ENCODE measurements around the gene OR9Q1.
"Not testable (repeated sequence)": the region's sequence is repeated elsewhere in the genome, so short reads cannot be mapped to it uniquely, and the experiment has no call there.

Gene OR9Q1

DNA sequence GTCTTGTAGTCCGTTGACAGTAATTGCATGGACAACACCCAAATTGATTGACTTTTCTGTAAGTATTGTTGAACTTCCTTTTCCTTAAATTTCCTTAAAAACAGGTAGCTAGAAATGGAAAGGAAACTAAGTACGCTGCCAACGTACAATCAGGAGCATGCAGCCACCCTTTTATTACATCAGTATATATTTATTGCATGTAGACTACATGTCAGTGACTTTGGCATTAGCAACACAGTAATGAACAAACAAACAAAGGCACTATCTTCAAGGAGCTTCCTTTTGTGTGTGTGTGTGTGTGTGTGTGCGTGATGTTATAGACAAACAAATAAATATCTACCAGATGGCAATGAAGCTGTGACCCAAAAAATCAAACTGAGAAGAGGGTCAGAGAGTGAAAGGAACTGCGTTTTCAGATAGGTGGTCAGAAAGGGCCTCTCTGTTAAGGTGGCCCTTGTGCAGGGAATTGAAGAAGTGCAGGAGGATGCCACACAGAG, at the start of gene OR9Q1:
TSS of gene OR9Q1 (plus strand) at position 447 of the 497 bp plus-strand sequence. CDS start 155,564 bp downstream, outside the sequence.
- no peak for DNase-seq (ENCODE audit: extremely low read depth in 1 of 2, low read depth in 1 of 2)

DNA sequence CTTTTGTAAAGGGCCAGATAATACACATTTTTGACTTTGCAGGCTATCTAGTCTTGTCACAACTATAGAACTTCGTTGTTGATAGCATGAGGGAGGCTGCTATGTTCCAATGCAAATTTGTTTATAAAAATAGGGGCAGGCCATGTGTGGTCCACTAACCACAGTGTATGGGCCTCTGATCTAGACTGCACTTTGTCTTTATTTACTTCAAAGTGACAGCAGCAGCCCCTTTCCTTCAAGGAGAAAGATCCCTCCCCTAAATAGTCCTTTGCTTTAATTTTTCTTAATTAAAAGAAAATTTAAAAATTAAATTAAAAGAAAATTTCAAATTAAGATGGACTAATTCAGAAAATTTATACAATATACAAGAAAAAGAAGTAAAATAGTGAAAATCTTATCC, 49.5 kb upstream of the OR9Q1 start:
- no peak for DNase-seq (ENCODE audit: extremely low read depth in 1 of 2, low read depth in 1 of 2)

- DNase-seq (ENCODE audit: extremely low read depth in 1 of 2, low read depth in 1 of 2) = no peak
These were observed 48.7 kb upstream of the OR9Q1 start for GRCh38 chr11:57974848-57975601.

DNA sequence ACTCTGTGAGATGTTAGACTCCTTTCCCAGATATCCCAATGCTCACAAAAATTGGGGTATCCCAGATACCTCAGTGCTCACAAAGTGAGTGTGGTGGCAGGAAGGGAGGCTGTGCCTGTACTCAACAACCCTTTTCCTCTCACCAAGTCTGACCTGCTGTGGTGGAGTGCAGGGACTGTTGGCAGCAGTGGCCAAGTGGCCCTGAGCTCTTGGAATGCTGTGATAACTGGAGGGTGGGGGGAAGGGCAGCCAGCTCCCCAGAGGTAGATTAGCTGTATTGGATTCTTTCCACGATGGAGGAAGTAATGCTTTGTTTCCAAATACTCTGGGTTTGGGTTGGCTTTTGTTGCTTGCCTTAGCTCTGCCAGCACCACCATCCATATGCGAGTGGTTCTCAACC, 46.0 kb upstream of the OR9Q1 start:
- DNase-seq (ENCODE audit: extremely low read depth in 1 of 2, low read depth in 1 of 2) = no peak

GRCh38 chr11:57978686-57979531, 44.8 kb upstream of the OR9Q1 start:
- no peak for DNase-seq (ENCODE audit: extremely low read depth in 1 of 2, low read depth in 1 of 2)

DNA sequence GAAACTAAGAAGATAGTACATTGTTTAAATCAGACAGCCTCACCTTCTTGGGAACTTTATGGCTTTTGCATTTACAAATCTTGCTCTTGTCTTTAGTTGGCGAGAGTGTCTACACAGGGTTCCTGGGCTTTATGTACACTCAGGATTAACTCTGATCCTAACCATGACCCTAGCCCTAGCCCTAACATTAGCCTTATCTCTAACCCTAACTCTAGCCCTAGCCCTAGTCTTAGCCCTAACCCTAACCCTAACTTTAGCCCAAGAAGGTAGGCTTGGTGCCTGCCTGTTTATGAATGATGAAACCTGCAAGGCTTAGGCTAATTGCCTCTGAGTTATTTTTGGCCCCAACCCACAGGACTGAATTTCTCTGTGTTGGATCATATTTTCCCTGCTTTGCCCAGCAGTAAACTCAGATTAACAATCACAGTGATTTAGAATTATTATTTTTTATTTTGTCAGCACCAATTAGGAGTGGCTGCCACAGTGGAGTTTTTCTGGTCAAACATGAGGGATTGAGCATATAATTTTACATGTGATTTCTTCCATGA, 44.1 kb upstream of the OR9Q1 start:
- DNase-seq (ENCODE audit: extremely low read depth in 1 of 2, low read depth in 1 of 2) = no peak

- DNase-seq (ENCODE audit: extremely low read depth in 1 of 2, low read depth in 1 of 2) = no peak
These were observed 43.5 kb upstream of the OR9Q1 start for GRCh38 chr11:57980201-57980600.

- no peak for DNase-seq (ENCODE audit: extremely low read depth in 1 of 2, low read depth in 1 of 2)
These were observed 42.1 kb upstream of the OR9Q1 start for GRCh38 chr11:57981536-57981935.

GRCh38 chr11:57982776-57983175, 40.9 kb upstream of the OR9Q1 start:
- DNase-seq (ENCODE audit: extremely low read depth in 1 of 2, low read depth in 1 of 2) = no peak

GRCh38 chr11:57983191-57983590, 40.5 kb upstream of the OR9Q1 start:
- DNase-seq (ENCODE audit: extremely low read depth in 1 of 2, low read depth in 1 of 2) = no peak

- DNase-seq (ENCODE audit: extremely low read depth in 1 of 2, low read depth in 1 of 2) = not testable (repeated sequence)
These were observed 24.2 kb upstream of the OR9Q1 start for GRCh38 chr11:57999523-57999922.

- DNase-seq (ENCODE audit: extremely low read depth in 1 of 2, low read depth in 1 of 2) = not testable (repeated sequence)
These were observed 23.7 kb upstream of the OR9Q1 start for GRCh38 chr11:58000021-58000420.

DNA sequence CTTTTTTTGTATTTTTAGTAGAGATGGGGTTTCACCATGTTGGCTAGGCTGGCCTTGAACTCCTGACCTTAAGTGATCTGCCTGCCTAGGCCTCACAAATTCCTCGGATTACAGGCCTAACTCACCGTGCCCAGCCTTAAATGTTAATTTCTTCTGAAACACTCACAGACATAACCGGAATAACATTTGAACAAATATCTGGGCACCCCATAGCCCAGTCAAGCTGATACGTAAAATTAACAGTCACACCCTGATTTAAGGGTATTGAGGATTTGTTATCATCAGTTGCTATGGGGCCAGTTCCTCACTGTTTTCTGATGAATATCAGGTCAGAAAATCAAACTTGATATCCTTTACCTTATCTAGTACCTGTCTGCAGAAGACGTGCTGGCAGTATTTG, 23.0 kb upstream of the OR9Q1 start:
- no peak for DNase-seq (ENCODE audit: extremely low read depth in 1 of 2, low read depth in 1 of 2)

GRCh38 chr11:58003036-58003435, 20.6 kb upstream of the OR9Q1 start:
- DNase-seq (ENCODE audit: extremely low read depth in 1 of 2, low read depth in 1 of 2) = no peak

DNA sequence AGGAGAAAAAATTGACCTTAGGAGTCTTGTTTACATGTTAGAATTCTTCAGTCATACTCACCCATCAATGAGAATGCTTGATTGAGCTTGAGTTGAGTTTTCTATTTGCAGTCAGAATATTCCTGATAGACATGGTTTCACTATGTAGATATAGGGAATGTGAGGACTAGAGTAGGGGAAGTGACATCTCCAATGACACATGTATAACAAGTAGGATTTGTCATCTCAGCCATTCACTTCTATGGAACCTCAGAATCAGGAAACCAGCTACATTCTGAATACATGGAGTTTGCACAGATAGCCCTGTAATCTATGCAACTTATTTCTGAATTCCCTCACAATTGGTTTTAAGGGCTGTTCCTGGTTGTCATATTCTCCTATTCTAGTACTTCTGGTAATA, 20.1 kb upstream of the OR9Q1 start:
- DNase-seq (ENCODE audit: extremely low read depth in 1 of 2, low read depth in 1 of 2) = no peak

DNA sequence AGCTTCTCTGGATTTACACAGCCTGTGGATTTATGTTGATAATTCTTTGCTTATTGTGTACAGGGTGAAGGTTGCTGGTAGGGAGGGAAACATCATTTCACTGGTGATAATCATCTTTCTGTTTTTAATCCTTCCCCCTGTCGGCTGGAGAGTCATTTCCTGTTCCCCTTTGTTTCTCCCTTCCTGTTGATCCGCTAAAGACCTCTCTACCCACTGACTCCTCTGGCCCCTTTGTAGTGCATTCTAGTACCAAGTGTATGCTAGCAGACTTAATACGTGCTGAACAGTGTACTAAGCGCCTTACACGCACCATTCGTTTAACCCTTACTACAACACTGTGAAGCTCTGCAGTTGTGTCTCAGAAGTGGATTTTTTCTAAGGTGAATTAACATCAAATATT, 19.0 kb upstream of the OR9Q1 start:
- DNase-seq (ENCODE audit: extremely low read depth in 1 of 2, low read depth in 1 of 2) = no peak

GRCh38 chr11:58006940-58007339, 16.7 kb upstream of the OR9Q1 start:
- DNase-seq (ENCODE audit: extremely low read depth in 1 of 2, low read depth in 1 of 2) = no peak

DNA sequence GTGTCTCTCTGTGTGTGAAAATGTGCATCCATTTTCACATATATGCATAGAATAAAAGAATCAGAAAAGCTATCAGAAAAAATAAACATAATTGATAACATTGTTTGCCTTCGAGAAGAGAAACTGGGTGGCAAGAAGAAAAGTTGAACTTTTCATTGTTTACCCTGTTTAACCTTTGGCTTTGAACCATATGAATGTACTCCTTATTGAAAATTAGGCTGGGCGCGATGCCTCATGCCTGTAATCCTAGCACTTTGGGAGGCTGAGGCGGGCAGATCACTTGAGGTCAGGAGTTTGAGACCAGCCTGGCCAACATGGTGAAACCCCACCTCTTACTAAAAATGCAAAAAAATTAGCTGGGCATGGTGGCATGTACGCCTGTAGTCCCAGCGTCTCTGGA, 11.9 kb upstream of the OR9Q1 start:
- no peak for DNase-seq (ENCODE audit: extremely low read depth in 1 of 2, low read depth in 1 of 2)

- no peak for DNase-seq (ENCODE audit: extremely low read depth in 1 of 2, low read depth in 1 of 2)
These were observed 965 bp downstream of the OR9Q1 start for GRCh38 chr11:58024601-58025091.

DNA sequence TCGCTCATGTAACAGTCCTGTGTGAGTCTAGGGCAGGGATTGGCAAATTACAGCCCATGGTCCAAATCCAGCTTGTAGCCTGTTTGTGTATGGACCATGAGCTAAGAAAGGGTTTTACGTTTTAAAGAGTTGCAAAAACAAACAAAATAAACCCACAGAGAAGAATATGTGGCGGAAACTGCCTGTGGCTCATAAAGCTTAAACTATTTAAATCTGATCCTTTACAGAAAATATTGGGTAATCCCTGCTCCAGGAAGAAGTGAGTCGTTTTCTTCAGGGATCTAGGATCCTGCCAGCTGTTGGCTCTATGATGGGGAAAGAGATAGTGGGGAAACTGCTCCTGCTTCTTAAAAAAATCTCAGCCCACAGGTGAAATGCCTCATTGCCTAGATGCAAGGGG, 3.7 kb downstream of the OR9Q1 start:
- DNase-seq (ENCODE audit: extremely low read depth in 1 of 2, low read depth in 1 of 2) = no peak

GRCh38 chr11:58028687-58029411, 5.2 kb downstream of the OR9Q1 start:
- no peak for DNase-seq (ENCODE audit: extremely low read depth in 1 of 2, low read depth in 1 of 2)

Data from activated CD8-positive, alpha-beta memory T cell treated with anti-CD3 and anti-CD28 coated beads for 1 hour (primary cell).